ENCODE measurements around the gene ATP6V0E2. TPM values are rescaled to one million over a fixed set of nuclear protein-coding genes. Genes with fewer than 3 reads are reported as not detected.
A peak's percentile ranks its signal among the peaks of the same experiment; 100 is the strongest.

The ATP6V0E2 gene
- total and polyA plus RNA-seq, 4 donors = 8.6 to 34.8 (median 24.5) TPM

DNA sequence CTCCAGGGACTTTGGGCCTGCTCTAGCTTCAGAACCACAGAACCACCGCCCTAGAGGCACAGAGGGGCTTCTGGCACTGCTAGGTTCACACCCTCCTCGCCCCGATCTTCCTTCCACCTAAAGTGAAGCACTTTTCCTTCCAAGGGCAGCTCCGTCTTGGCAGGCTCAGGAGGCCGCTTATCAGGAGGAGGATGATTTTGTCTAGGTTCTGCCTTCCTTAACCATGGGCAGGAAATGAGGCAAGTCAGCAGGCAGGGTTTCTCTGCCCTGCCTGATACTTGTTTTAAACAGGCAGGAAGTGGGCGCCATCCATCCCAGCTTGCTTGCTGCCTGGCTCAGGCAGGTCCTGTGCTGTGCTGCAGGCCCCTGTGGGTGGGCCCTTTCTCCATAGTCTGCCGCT lies 8.3 kb upstream of the ATP6V0E2 start:
- no peak for DNase-seq
- H3K36me3 ChIP-seq (ENCODE audit: control insufficient read depth in 4 of 4, insufficient read depth in 4 of 4, low read length in 4 of 4) = peaks cover 5 to 31% (median 7%) of the 10 kb centered on the region in 4 donors
- no peaks in the 10 kb centered on the region for H3K27me3 ChIP-seq (ENCODE audit: control insufficient read depth in 3 of 3, insufficient read depth in 3 of 3, low read length in 2 of 3)

DNA sequence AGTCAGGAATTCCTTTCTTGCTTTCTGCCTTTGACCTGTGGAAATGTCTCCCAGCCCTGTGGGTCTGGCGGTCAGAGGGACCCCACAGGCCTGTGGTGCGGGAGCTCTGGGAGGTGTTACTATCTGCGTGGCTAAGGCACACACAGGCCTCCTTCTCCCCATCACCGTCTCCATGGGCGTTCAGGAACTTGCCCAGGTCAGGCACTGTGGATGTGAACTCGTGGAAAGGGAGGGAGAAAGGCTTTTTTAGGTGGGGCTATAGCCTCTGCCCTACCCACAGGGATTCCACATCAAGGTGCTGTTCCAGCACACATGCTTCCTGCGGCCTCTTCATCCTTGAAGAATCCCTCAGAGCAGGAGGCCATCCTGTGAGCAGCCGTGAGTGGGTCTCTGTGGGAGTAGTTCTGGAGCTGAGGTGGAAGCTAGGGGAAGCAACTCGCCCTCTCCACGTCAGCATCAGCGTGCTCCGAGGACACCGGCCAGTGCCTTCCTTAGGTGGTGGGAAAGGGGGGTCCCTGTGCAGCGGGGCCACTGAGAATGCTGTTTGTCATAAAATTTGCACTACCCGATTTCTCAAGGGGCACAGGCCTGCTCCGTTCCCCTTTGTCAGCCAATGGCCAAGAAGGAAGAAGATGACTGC lies 7.5 kb upstream of the ATP6V0E2 start:
- no peak for ATAC-seq (ENCODE audit: insufficient read depth, low FRiP score)
- no peaks in the 10 kb centered on the region for H3K27me3 ChIP-seq (ENCODE audit: control insufficient read depth in 3 of 3, insufficient read depth in 3 of 3, low read length in 2 of 3)
- H3K27ac ChIP-seq (ENCODE audit: low read depth in 1 of 2, low read length in 1 of 2) = peak overlapping the region in 1 of 2 donors; percentile 6
- peaks cover 0 to 16% (median 10%) of the 10 kb centered on the region in 5 donors for H3K4me1 ChIP-seq (ENCODE audit: control insufficient read depth in 5 of 5, insufficient read depth in 5 of 5, low read length in 5 of 5)
- TF ChIP-seq, protein P1, sequence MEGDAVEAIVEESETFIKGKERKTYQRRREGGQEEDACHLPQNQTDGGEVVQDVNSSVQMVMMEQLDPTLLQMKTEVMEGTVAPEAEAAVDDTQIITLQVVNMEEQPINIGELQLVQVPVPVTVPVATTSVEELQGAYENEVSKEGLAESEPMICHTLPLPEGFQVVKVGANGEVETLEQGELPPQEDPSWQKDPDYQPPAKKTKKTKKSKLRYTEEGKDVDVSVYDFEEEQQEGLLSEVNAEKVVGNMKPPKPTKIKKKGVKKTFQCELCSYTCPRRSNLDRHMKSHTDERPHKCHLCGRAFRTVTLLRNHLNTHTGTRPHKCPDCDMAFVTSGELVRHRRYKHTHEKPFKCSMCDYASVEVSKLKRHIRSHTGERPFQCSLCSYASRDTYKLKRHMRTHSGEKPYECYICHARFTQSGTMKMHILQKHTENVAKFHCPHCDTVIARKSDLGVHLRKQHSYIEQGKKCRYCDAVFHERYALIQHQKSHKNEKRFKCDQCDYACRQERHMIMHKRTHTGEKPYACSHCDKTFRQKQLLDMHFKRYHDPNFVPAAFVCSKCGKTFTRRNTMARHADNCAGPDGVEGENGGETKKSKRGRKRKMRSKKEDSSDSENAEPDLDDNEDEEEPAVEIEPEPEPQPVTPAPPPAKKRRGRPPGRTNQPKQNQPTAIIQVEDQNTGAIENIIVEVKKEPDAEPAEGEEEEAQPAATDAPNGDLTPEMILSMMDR (IDR thresholded peaks at IDR 0.05; ENCODE audit: control extremely low read depth, extremely low read depth) = no peak
- H3K4me3 ChIP-seq = no peak overlapping the region
- WGBS, 2 donors = 73 to 82% methylated on average over 16 of the region's 16 CpGs
- no peak for DNase-seq
- no peak overlapping the region for H3K9ac ChIP-seq (ENCODE audit: insufficient read depth in 1 of 2, low read length in 2 of 2)
- H3K36me3 ChIP-seq (ENCODE audit: control insufficient read depth in 4 of 4, insufficient read depth in 4 of 4, low read length in 4 of 4) = peaks cover 3 to 23% (median 5%) of the 10 kb centered on the region in 4 donors
- no peaks in the 10 kb centered on the region for H3K9me3 ChIP-seq (ENCODE audit: control insufficient read depth in 4 of 4, insufficient read depth in 3 of 4, low read length in 3 of 4)

More for the DNA sequence above, 8.3 kb upstream of the ATP6V0E2 start:
- Histone ChIP-seq H3K9me3 (ENCODE audit: control insufficient read depth in 4 of 4, insufficient read depth in 3 of 4, low read length in 3 of 4) (no peaks in the 10 kb centered on the region), H3K27ac (ENCODE audit: low read depth in 1 of 2, low read length in 1 of 2) (peak overlapping the region in 1 of 2 donors; percentile 2), H3K4me1 (ENCODE audit: control insufficient read depth in 5 of 5, insufficient read depth in 5 of 5, low read length in 5 of 5) (peaks cover 0 to 16% (median 10%) of the 10 kb centered on the region in 5 donors), H3K9ac (ENCODE audit: insufficient read depth in 1 of 2, low read length in 2 of 2) (no peak overlapping the region), H3K4me3 (no peak overlapping the region)
- no peak for ATAC-seq (ENCODE audit: insufficient read depth, low FRiP score)
- WGBS, 2 donors = 23 to 53% methylated on average over 6 of the region's 7 CpGs
- TF ChIP-seq, protein P1 (IDR thresholded peaks at IDR 0.05; ENCODE audit: control extremely low read depth, extremely low read depth) = no peak

- Histone ChIP-seq H3K36me3 (ENCODE audit: control insufficient read depth in 4 of 4, insufficient read depth in 4 of 4, low read length in 4 of 4) (peaks cover 3 to 17% (median 5%) of the 10 kb centered on the region in 4 donors), H3K4me1 (ENCODE audit: control insufficient read depth in 5 of 5, insufficient read depth in 5 of 5, low read length in 5 of 5) (peaks cover 0 to 16% (median 10%) of the 10 kb centered on the region in 5 donors), H3K27me3 (ENCODE audit: control insufficient read depth in 3 of 3, insufficient read depth in 3 of 3, low read length in 2 of 3) (no peaks in the 10 kb centered on the region), H3K27ac (ENCODE audit: low read depth in 1 of 2, low read length in 1 of 2) (no peak overlapping the region), H3K9ac (ENCODE audit: insufficient read depth in 1 of 2, low read length in 2 of 2) (no peak overlapping the region), H3K9me3 (ENCODE audit: control insufficient read depth in 4 of 4, insufficient read depth in 3 of 4, low read length in 3 of 4) (no peaks in the 10 kb centered on the region), H3K4me3 (no peak overlapping the region)
- ATAC-seq (ENCODE audit: insufficient read depth, low FRiP score) (no peak), DNase-seq (peak; percentile 86 to 94 (median 88))
- TF ChIP-seq, protein P1 (IDR thresholded peaks at IDR 0.05; ENCODE audit: control extremely low read depth, extremely low read depth) = no peak
- WGBS, 2 donors = 38 to 50% methylated on average over 11 of the region's 11 CpGs
Observed at GRCh38 chr7:149866779-149867447, 6.9 kb upstream of the ATP6V0E2 start.

Data from lung (tissue), 12 donors.